Inferior parietal cortex (tissue), 1 donor: ENCODE data around the gene POPDC3.
A peak's percentile ranks its signal among the peaks of the same experiment; 100 is the strongest.

ENCODE experiments used
- DNase-seq: peaks from one replicate; pipeline ENCODE4 v3.0.0-alpha.2; 2016; ENCODE audit errors: extremely low spot score

Gene POPDC3

DNA sequence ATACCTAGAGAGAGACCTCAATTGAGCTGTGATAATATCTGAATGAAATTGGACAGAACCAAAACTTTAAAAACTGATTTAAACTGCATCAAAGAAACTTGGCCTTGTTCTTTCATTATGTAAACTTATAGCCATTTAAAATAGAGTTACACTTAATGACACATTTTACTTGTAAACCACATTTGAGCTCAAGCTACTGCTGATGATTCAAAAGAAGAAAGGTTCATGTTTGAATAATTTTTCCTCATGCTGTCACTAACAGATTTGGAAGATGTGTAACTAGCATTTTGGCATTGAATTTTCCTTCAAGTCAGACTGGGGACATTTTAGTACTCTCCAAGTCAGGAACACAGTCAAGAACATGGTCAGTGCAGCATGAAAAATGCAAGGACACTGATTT lies 26.9 kb downstream of the POPDC3 start:
- no peak for DNase-seq

DNA sequence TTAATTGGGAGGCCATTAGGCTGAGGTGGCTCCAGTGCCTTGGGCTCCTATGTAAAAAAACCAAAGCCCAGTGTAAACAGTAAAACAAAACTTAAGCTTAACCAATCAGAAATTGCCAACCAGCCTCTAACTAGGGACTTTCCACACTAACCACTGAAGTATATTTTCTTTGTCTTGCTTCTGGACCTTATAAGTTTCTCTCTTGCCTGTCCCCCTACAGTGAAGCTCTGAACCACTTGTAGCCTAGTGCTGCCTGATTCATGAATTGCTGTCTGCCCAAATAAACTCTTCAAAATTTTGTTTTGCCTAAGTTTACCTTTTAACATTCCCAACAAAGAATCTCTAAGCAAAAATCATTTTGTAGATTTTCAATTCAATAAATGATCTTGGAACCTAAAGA lies 28.2 kb downstream of the POPDC3 start:
- no peak for DNase-seq

DNA sequence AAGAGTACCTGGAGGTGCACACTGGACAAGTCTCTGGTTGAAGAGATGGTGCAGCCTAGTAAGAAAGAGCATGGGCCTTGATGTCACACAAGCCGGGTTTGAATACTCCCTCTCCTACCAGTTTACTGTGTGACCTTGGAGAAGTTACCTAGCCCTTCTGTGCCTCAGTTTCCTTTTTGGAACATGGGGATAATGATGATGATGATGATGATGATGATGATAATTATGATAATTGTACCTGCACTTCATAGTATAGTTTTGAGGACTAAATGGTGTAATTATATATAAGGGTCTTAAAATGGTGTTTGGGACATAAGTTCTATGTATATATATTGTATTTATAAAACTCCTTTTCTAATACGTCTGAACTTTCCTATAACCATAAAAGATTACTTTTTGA lies 41.7 kb downstream of the POPDC3 start:
- DNase-seq: no peak

DNA sequence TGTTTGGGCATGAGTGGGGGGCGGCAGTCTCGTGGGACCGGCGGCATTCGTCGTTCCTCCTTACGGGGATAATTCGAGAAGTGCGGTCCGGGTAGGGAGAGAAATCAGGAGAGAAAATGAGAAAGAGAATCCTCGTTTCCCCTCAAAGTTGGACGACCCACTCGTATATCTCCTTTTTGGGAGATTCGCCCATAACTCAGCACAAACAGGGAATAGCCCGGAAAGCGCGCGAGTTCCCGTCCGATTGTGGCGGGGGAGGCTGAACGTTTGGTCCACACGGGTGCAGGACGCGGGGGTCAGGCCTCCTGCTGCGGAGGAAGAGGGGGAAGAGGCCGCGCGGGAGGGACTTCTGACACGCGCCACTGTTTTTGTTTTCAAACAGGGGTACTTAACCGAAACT lies 42.4 kb downstream of the POPDC3 start:
- no peak for DNase-seq

- peak; percentile 38 for DNase-seq
These were observed 43.1 kb downstream of the POPDC3 start for GRCh38 chr6:105136431-105137350.

- peak; percentile 32 for DNase-seq
These were observed 43.8 kb downstream of the POPDC3 start for GRCh38 chr6:105135907-105136430.

- peak; percentile 15 for DNase-seq
These were observed 44.8 kb downstream of the POPDC3 start for GRCh38 chr6:105135056-105135455.

GRCh38 chr6:105122717-105123116 lies 57.1 kb downstream of the POPDC3 start:
- DNase-seq: no peak

DNA sequence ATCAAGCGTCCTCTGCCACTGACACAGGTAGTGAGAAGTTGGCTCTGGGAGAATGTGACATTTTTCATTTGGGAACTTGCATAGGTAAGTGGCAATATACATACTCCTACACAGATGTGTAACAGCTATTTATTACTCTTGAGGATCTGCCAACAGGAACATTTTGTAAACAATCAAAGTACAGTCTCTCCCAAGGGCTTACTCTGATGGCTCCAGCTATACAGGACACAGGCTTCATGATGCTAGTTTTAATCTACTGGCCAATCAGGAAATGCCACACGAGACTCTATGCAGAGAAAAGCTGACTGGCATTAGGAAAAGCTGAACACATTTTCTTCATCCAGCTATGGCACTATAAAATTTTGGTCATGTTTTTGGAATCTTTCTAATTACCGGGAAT lies 57.8 kb downstream of the POPDC3 start:
- DNase-seq: no peak

GRCh38 chr6:105120570-105120969 lies 59.2 kb downstream of the POPDC3 start:
- no peak for DNase-seq

- no peak for DNase-seq
These were observed 63.7 kb downstream of the POPDC3 start for GRCh38 chr6:105116150-105116549.

GRCh38 chr6:105113422-105113821 lies 66.4 kb downstream of the POPDC3 start:
- DNase-seq: no peak

DNA sequence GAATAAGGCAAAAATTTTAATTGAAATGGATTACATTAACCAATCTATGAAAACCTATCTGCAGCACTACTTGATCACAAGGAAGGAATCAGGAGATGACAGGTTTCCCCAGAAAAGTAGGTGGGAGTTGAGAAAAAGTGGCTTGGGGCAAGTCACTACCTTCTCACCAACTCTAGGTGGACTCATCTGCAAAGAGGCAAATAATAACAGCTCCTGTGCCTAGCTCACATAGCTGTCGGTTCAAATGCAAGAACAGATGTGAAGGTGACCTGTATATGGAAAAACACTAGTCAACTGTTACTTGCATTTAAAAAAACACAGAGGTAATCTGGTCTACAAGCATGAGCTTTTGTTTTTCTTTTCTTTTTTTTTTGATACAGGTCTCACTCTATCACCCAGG lies 67.2 kb downstream of the POPDC3 start:
- DNase-seq: no peak

GRCh38 chr6:105111871-105112270 lies 67.9 kb downstream of the POPDC3 start:
- no peak for DNase-seq

- DNase-seq: no peak
These were observed 68.7 kb downstream of the POPDC3 start for GRCh38 chr6:105111105-105111504.

- no peak for DNase-seq
These were observed 69.6 kb downstream of the POPDC3 start for GRCh38 chr6:105109955-105110895.

DNA sequence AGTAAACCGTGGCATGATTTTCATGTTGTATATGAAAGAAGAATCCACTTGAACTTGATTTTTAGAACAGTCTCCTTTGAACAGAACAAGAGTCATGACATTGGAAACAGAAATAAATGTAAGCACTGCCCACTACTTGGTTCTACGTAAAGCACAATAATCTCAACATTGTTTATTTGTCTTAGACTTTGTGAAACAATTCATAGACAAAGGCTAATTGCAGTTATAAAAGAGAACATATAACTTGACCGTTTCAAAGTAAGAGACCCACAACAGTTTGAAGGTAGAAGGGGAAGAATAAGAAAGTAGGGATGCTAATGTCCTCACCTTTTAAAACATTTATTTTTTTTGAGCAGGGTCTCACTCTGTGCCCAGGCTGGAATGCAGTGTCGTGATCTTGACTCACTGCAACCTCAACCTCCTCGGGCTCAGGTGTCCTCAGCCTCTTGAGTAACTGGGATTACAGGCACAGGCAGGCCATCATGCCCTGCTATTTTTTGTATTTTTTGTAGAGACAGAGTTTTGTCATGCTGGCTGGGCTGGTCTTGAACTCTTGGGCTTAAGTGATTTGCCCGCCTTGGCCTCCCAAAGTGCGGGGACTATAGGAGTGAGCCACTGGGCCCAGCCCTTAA lies 71.1 kb downstream of the POPDC3 start:
- no peak for DNase-seq
